Measurements from ENCODE around the gene UMAD1.
"Not testable (repeated sequence)": the region's sequence is repeated elsewhere in the genome, so short reads cannot be mapped to it uniquely, and the experiment has no call there.

Gene UMAD1

DNA sequence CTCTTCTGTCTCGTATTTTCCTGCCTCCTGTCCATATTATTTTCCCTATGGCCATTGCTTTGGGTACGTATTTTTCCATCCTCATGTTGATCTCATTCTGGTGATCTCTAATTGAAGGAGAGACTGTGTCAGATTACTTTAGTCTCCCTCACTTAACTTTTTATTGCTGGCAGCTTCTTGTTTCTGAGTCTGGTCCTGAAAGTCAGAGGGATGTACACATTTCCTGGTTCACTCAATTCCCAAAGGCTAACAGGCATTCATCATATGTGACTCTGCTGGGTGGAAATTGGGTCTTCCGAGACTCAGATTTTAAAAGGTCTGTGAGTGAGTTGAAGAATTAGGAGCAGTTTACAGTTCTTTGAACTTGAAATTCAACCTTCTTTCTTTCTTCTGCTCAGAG lies 10.9 kb downstream of the UMAD1 start:
- no peak overlapping the region for H3K4me3 ChIP-seq (ENCODE audit: low read length)
- H3K27me3 ChIP-seq (ENCODE audit: control insufficient read depth, insufficient read depth, low read length): no peaks in the 10 kb centered on the region
- DNase-seq (ENCODE audit: low read depth, low spot score): no peak
- no peaks in the 10 kb centered on the region for H3K9me3 ChIP-seq (ENCODE audit: control insufficient read depth, insufficient read depth, low read length)
- WGBS (ENCODE audit: insufficient coverage, insufficient read length): no CpG with 5 or more reads among the region's 3 CpGs
- no peak overlapping the region for H3K27ac ChIP-seq (ENCODE audit: low read length)
- no peaks in the 10 kb centered on the region for H3K36me3 ChIP-seq (ENCODE audit: control insufficient read depth, insufficient read depth, low read length)
- H3K4me1 ChIP-seq (ENCODE audit: control insufficient read depth, insufficient read depth, low read length): no peaks in the 10 kb centered on the region

DNA sequence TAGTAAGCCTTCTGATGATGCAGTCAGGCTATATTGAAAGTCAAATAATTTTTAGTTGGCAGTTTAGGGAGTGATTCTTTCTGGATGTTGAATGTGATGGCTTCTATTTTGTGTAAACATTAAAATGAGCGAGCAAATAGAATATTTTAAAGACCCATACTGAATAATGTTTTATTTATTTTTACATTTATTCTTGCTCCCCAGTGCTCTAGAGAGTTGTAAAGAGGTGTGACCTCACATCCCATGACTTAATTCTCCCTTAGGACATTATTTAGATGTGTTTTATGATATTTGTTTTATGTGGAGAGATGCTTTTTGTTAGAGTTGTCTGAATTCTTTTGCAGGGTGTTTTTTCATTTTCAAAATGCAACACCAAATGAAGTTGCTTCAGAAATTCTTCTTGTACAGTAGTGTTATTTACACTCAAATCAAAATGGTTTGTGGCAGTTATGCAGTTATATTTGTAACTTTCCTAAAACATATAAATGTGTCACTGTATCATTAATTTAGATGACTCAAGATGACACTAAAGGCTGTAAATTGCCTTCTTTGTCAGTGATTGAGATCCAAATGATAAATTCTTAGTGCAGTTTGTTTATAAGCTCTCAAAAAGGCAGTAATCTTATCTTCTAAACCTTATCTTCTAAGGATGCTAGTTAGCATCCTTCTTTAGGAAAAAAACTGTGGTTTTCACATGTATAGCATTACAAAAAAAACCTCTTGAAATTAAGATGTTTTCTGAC lies 12.4 kb downstream of the UMAD1 start:
- H3K27me3 ChIP-seq (ENCODE audit: control insufficient read depth, insufficient read depth, low read length): no peaks in the 10 kb centered on the region
- no peaks in the 10 kb centered on the region for H3K9me3 ChIP-seq (ENCODE audit: control insufficient read depth, insufficient read depth, low read length)
- no peaks in the 10 kb centered on the region for H3K36me3 ChIP-seq (ENCODE audit: control insufficient read depth, insufficient read depth, low read length)
- no peaks in the 10 kb centered on the region for H3K4me1 ChIP-seq (ENCODE audit: control insufficient read depth, insufficient read depth, low read length)
- no peak overlapping the region for H3K27ac ChIP-seq (ENCODE audit: low read length)
- WGBS (ENCODE audit: insufficient coverage, insufficient read length): no CpG with 5 or more reads among the region's 1 CpG
- no peak for DNase-seq (ENCODE audit: low read depth, low spot score)
- no peak overlapping the region for H3K4me3 ChIP-seq (ENCODE audit: low read length)

DNA sequence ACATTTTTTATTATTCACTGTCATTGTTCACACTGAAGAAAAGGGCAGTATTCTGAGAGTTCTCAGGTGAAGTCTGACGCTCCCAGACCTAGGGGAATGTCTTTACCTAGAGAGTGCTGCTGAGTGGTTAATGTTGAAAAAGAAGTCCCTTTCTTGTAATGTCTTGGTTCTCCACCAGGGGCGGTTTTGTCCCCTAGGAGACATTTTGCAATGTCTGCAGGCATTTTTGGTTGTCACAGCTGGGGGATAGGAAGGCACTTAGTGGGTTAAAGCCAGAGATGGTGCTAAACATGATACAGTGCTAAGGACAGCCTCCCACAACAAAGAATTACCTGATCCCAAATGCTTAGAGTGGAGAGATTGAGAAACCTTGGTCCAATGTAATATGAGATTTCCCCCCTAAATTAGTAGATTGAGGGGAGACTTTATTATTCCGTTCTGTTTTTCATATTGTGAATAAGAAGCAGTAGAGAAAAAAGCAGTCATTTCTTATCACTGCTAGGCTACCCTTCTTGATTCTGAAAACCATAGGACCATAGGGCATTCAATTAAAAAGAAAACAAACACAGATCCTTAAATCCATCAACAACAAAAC lies 13.1 kb downstream of the UMAD1 start:
- no peak overlapping the region for H3K4me3 ChIP-seq (ENCODE audit: low read length)
- no peaks in the 10 kb centered on the region for H3K27me3 ChIP-seq (ENCODE audit: control insufficient read depth, insufficient read depth, low read length)
- WGBS (ENCODE audit: insufficient coverage, insufficient read length): no CpG with 5 or more reads among the region's 3 CpGs
- H3K27ac ChIP-seq (ENCODE audit: low read length): no peak overlapping the region
- H3K4me1 ChIP-seq (ENCODE audit: control insufficient read depth, insufficient read depth, low read length): no peaks in the 10 kb centered on the region
- H3K9me3 ChIP-seq (ENCODE audit: control insufficient read depth, insufficient read depth, low read length): no peaks in the 10 kb centered on the region
- no peaks in the 10 kb centered on the region for H3K36me3 ChIP-seq (ENCODE audit: control insufficient read depth, insufficient read depth, low read length)
- peak; percentile 41 for DNase-seq (ENCODE audit: low read depth, low spot score)

DNA sequence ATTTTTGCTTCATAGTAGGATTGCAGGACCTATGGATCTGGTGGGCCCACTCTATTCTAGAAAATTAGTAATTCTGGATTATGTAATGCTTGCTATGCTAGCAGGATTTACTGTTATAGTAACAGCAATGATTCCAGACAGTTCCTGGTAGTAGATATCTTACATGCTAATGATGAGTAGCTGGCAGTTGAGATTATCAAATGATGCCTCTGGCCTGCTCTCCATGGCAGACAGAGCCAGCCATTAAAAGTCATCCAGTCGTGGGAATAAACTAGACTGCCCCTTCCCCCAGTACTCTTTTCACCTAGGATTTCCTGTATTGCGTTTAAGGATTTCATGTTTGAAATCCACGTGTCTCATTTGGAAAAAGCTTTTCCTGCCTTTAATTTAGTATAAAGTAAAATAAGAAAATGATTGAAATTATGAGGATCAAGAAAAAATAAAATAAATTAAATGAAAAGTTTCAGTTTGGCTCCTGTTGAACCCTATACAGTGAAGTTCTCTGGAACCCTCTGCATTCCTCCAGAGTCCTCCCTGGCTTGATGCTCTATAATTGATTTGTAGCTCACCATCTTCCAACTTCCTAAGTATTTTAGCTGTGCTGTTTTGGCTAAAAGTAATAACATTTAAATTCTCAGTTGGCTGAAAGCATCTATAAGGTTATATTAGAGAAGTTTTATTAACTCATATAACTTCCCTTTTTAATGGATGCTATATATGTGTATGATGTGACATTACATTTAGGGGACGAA lies 14.6 kb downstream of the UMAD1 start:
- Histone ChIP-seq H3K27ac (ENCODE audit: low read length) (no peak overlapping the region), H3K36me3 (ENCODE audit: control insufficient read depth, insufficient read depth, low read length) (no peaks in the 10 kb centered on the region), H3K27me3 (ENCODE audit: control insufficient read depth, insufficient read depth, low read length) (no peaks in the 10 kb centered on the region), H3K9me3 (ENCODE audit: control insufficient read depth, insufficient read depth, low read length) (no peaks in the 10 kb centered on the region), H3K4me1 (ENCODE audit: control insufficient read depth, insufficient read depth, low read length) (no peaks in the 10 kb centered on the region), H3K4me3 (ENCODE audit: low read length) (no peak overlapping the region)
- 100% methylated on average over 1 of the region's 4 CpGs for WGBS (ENCODE audit: insufficient coverage, insufficient read length)
- no peak for DNase-seq (ENCODE audit: low read depth, low spot score)

DNA sequence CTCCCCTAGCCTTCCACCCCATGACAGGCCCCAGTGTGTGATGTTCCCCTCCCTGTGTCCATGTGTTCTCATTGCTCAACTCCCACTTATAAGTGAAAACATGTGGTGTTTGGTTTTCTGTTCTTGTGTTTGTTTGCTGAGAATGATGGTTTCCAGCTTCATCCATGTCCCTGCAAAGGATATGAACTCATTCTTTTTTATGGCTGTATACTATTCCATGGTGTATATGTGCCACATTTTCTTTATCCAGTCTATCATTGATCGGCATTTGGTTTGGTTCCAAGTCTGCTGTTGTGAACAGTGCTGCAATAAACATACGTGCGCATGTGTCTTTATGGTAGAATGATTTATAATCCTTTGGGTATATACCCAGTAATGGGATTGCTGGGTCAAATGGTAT lies 15.9 kb downstream of the UMAD1 start:
- WGBS (ENCODE audit: insufficient coverage, insufficient read length): no CpG with 5 or more reads among the region's 3 CpGs
- H3K36me3 ChIP-seq (ENCODE audit: control insufficient read depth, insufficient read depth, low read length); H3K4me1 ChIP-seq (ENCODE audit: control insufficient read depth, insufficient read depth, low read length); H3K27ac ChIP-seq (ENCODE audit: low read length); H3K4me3 ChIP-seq (ENCODE audit: low read length); H3K27me3 ChIP-seq (ENCODE audit: control insufficient read depth, insufficient read depth, low read length); DNase-seq (ENCODE audit: low read depth, low spot score); H3K9me3 ChIP-seq (ENCODE audit: control insufficient read depth, insufficient read depth, low read length): not testable (repeated sequence)

DNA sequence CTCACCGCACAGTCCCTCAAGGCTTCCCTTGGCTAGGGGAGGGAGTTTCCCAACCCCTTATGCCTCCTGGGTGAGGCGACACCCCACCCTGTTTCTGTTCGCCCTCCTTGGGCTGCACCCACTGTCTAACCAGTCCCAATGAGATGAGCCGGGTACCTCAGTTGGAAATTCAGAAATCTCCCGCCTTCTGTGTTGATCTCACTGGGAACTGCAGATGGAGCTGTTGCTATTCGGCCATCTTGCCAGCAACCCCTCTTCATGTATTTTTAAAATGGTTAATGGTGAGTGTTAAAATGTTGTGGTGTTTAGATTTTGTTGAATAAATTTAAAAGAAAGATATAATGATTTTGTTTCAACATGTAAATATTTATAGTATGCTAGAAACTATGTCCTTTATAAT lies 22.0 kb downstream of the UMAD1 start:
- no peak overlapping the region for H3K4me3 ChIP-seq (ENCODE audit: low read length)
- H3K9me3 ChIP-seq (ENCODE audit: control insufficient read depth, insufficient read depth, low read length): no peaks in the 10 kb centered on the region
- no peaks in the 10 kb centered on the region for H3K36me3 ChIP-seq (ENCODE audit: control insufficient read depth, insufficient read depth, low read length)
- DNase-seq (ENCODE audit: low read depth, low spot score): no peak
- H3K4me1 ChIP-seq (ENCODE audit: control insufficient read depth, insufficient read depth, low read length): no peaks in the 10 kb centered on the region
- H3K27ac ChIP-seq (ENCODE audit: low read length): no peak overlapping the region
- WGBS (ENCODE audit: insufficient coverage, insufficient read length): no CpG with 5 or more reads among the region's 6 CpGs
- no peaks in the 10 kb centered on the region for H3K27me3 ChIP-seq (ENCODE audit: control insufficient read depth, insufficient read depth, low read length)

DNA sequence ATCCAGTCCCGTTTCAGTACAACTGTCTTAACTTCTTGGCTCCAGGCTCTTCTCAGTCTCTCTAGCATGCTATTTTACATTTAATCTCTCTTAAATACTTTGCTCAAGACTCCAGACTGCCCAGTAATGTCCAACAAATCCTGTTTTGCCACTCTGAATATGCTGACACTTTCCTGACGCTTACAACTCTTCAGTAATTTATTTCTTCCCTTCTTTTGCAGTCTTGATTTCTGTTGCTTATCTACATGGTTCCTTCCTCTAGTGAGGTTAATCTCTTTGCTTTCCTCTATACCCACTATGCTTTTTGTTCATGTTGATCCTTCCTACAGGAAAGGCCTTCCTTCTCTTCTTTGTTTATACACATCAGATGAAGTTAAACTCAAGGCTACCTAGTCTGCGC lies 23.7 kb downstream of the UMAD1 start:
- no peaks in the 10 kb centered on the region for H3K4me1 ChIP-seq (ENCODE audit: control insufficient read depth, insufficient read depth, low read length)
- no peaks in the 10 kb centered on the region for H3K36me3 ChIP-seq (ENCODE audit: control insufficient read depth, insufficient read depth, low read length)
- DNase-seq (ENCODE audit: low read depth, low spot score): no peak
- H3K4me3 ChIP-seq (ENCODE audit: low read length): no peak overlapping the region
- 100% methylated on average over 1 of the region's 3 CpGs for WGBS (ENCODE audit: insufficient coverage, insufficient read length)
- H3K27me3 ChIP-seq (ENCODE audit: control insufficient read depth, insufficient read depth, low read length): no peaks in the 10 kb centered on the region
- H3K27ac ChIP-seq (ENCODE audit: low read length): no peak overlapping the region
- no peaks in the 10 kb centered on the region for H3K9me3 ChIP-seq (ENCODE audit: control insufficient read depth, insufficient read depth, low read length)

DNA sequence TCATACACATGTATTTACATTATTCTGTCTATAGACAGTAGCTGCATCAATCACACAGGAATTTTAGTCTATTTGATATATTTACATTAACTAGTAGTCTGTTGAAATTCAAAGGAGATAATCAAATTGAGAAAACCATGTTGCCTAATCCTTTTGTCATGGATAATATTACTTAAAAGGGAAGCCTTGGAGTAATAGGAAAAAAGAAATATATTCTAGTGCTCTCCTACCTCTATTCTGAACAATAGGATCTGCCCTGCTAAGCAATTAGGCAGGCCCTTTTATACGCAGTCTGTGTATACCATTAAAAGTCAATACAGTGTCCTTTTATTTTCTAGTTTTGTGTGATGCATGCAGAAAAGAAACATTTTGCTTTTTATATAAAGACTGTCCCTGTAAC lies 24.5 kb downstream of the UMAD1 start:
- no CpG with 5 or more reads among the region's 1 CpG for WGBS (ENCODE audit: insufficient coverage, insufficient read length)
- no peak overlapping the region for H3K27ac ChIP-seq (ENCODE audit: low read length)

DNA sequence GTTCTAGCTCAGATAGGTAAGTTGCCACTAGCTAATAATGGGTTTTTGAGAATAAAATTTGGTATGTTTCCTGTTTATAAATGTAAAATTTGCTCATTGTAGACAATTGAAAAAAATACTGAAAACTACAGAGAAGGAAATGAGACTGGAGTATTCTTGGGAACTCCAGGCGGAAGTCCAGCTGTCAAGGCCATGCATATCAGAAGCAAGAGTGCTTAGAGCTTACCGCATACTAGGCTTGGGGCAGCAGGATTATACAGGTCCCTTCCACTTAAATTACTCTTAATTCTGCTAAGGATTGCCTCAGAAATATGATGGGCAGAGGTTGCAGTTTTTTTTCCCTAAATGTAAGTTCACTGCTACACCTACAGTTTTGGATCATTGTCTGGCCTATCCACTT lies 26.6 kb downstream of the UMAD1 start:
- no peak for DNase-seq (ENCODE audit: low read depth, low spot score)
- H3K27ac ChIP-seq (ENCODE audit: low read length): no peak overlapping the region
- no peaks in the 10 kb centered on the region for H3K4me1 ChIP-seq (ENCODE audit: control insufficient read depth, insufficient read depth, low read length)
- no peaks in the 10 kb centered on the region for H3K9me3 ChIP-seq (ENCODE audit: control insufficient read depth, insufficient read depth, low read length)
- H3K4me3 ChIP-seq (ENCODE audit: low read length): no peak overlapping the region
- no peaks in the 10 kb centered on the region for H3K27me3 ChIP-seq (ENCODE audit: control insufficient read depth, insufficient read depth, low read length)
- WGBS (ENCODE audit: insufficient coverage, insufficient read length): no CpG with 5 or more reads among the region's 2 CpGs
- no peaks in the 10 kb centered on the region for H3K36me3 ChIP-seq (ENCODE audit: control insufficient read depth, insufficient read depth, low read length)

More for the DNA sequence above, 24.5 kb downstream of the UMAD1 start:
- H3K27me3 ChIP-seq (ENCODE audit: control insufficient read depth, insufficient read depth, low read length): no peaks in the 10 kb centered on the region
- H3K36me3 ChIP-seq (ENCODE audit: control insufficient read depth, insufficient read depth, low read length): no peaks in the 10 kb centered on the region
- no peak overlapping the region for H3K4me3 ChIP-seq (ENCODE audit: low read length)
- H3K9me3 ChIP-seq (ENCODE audit: control insufficient read depth, insufficient read depth, low read length): no peaks in the 10 kb centered on the region
- no peak for DNase-seq (ENCODE audit: low read depth, low spot score)
- H3K4me1 ChIP-seq (ENCODE audit: control insufficient read depth, insufficient read depth, low read length): no peaks in the 10 kb centered on the region

DNA sequence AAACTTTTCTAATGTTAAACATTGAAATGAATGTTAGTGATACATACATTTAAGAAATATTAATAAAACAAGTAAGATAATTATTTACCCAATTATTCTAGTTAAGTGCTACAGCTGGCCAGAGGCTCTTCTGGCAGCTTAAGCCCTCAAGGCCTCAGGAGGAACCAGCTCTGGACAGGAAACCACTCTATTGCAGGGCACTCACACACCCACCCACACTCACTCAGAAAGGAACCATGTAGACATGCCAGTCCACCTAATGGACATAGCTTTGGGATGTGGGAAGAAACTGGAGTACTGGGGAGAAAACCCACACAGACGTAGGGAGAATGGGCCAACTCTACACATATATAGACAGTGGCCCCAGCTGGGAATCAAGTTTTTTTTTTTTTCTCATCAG lies 28.2 kb downstream of the UMAD1 start:
- H3K36me3 ChIP-seq (ENCODE audit: control insufficient read depth, insufficient read depth, low read length): no peaks in the 10 kb centered on the region
- H3K27me3 ChIP-seq (ENCODE audit: control insufficient read depth, insufficient read depth, low read length): no peaks in the 10 kb centered on the region
- H3K4me1 ChIP-seq (ENCODE audit: control insufficient read depth, insufficient read depth, low read length): no peaks in the 10 kb centered on the region
- no peak overlapping the region for H3K27ac ChIP-seq (ENCODE audit: low read length)
- H3K4me3 ChIP-seq (ENCODE audit: low read length): no peak overlapping the region
- no peaks in the 10 kb centered on the region for H3K9me3 ChIP-seq (ENCODE audit: control insufficient read depth, insufficient read depth, low read length)
- WGBS (ENCODE audit: insufficient coverage, insufficient read length): no CpG with 5 or more reads among the region's 1 CpG
- DNase-seq (ENCODE audit: low read depth, low spot score): no peak
